ENCODE measurements around the gene NRL.

- TF ChIP-seq CTCF (IDR thresholded peaks at IDR 0.05) (no peak), POLR2AphosphoS5 (IDR thresholded peaks at IDR 0.05; ENCODE audit: low read depth, low read length) (no peak; the same call in 1 of the 2 replicates)
Observed at GRCh38 chr14:24137529-24138395, 23.0 kb upstream of the NRL start.
